ENCODE data around the gene WDR35. TPM values are rescaled to one million over a fixed set of nuclear protein-coding genes. Genes with fewer than 3 reads are reported as not detected.
"Not testable (repeated sequence)": the region's sequence is repeated elsewhere in the genome, so short reads cannot be mapped to it uniquely, and the experiment has no call there.

WDR35 gene
- total RNA-seq, 1 donor from 2014 or later, result 14.7 TPM

- no peak for DNase-seq
Measured at GRCh38 chr2:19893520-19894133, 96.3 kb downstream of the WDR35 start.

GRCh38 chr2:19891971-19892370, 97.9 kb downstream of the WDR35 start:
- DNase-seq, result not testable (repeated sequence)

DNA sequence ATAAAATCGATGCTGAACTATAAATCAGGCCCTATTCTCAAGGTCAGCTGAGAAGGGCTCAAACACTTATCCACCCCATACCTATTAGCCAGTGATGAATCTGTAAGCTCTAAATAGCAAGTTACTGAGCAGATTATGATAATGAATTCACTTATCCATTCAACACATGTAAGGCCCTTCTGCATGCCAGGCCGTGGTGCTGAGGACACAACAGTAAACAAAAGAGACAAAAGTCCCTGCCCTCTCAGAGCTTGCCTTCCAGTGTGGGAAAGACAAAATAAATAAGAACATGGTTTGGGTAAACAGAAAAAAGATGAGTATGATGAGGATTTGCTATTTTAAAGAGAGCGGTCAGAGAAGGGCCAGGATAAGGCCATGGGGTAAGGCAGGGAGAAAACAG, 99.8 kb downstream of the WDR35 start:
- no peak for DNase-seq

DNA sequence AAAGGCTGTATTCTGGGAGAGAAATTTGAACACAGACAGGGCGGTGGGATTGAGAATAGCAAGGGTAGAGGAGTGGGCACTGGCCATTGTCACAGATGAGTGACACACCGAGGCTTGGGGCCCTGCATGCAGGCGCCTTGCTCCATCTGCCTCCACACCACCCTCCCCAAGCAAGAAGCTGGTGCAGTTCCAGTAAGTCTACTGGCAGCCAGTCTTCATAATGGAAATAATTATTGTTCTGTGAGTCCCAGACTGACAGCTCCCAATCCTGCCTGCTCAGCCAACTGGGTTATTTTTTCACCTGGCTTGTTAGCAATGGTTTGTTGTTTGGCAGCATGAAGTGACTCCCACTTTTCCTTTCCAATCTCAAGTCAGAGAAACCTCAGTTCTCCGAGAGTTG, 101.1 kb downstream of the WDR35 start:
- DNase-seq, result no peak

- no peak for DNase-seq
Measured at GRCh38 chr2:19887510-19887909, 102.4 kb downstream of the WDR35 start.

DNA sequence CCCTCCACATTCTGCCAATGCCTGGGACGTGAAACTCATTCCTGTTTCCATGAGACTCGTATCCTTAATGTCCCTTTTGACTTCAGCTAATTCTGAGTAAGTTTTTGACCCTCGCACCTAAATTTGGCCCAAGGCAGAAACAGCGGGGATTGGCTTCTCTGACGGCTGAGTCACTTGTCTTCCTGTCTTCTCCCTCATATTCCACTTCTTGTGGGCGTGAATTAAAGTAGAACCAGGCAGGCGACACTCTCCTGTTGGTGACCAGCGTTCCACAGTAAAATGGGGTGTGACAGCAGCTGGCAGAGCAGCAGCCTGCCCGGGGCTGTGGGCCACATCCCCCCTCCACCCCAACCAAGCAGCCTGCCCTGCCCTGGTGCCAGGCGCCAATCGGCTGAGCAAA, 103.6 kb downstream of the WDR35 start:
- DNase-seq, result no peak

DNA sequence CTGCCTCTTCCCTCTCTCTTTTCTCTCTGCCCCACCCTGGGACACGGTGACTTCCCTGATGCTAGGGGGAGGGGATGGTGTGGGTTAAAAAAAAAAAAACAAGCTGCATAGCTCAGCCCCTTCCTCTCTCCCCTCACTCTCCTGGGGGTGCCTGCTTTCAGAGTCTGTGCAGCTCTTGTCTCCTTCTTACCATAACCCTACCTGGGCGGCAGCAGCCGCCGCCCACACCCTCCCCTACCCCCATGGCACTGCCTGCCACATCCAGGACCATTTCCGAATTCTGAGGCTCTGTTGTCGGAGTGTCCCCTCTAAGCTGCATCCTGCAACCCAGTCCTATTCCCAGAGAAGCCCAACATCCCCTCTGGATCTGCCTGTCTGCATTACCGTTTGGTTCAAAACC, 104.1 kb downstream of the WDR35 start:
- DNase-seq, result no peak

DNA sequence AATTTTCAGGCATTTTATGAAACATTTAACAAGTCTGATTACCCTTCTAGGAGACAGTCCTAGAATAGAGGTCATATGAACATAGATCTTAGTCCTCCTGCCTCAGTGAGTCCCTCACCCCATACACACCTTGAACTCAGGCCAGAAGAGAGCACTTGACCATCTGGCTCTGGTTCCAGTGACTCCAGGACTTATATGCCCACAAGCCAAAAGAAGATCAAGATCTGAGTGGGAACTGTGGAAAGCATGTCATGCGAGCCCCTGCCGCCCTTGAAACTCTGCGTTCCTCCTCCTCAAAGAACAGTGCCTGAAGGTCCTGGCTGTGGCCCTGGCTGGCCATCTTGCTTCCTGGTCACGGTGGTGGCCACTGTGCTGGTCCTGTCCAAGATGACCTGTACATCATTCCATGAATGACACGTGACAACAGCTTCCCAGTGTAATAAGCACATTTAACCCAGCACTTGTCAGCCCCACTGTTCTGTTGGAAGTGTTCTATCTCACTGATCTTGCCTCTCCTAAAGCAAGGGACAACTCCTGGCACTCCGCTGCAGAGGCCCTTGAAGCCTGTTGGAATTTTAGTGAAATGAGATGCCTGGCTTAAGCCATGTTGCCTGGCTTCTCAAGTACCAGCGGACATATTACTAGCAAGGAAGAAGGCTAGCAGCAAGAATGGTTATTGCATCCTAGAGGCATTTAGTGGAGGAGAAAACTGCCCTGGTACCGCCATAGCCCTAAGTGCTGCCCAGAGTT, 105.8 kb downstream of the WDR35 start:
- DNase-seq, result no peak

- no peak for DNase-seq
Measured at GRCh38 chr2:19883486-19883885, 106.4 kb downstream of the WDR35 start.

GRCh38 chr2:19882286-19882685, 107.6 kb downstream of the WDR35 start:
- DNase-seq, result no peak

- DNase-seq, result no peak
Measured at GRCh38 chr2:19881908-19882265, 108.0 kb downstream of the WDR35 start.

GRCh38 chr2:19881221-19881907, 108.5 kb downstream of the WDR35 start:
- no peak for DNase-seq

- DNase-seq, result not testable (repeated sequence)
Measured at GRCh38 chr2:19880191-19880590, 109.7 kb downstream of the WDR35 start.

DNA sequence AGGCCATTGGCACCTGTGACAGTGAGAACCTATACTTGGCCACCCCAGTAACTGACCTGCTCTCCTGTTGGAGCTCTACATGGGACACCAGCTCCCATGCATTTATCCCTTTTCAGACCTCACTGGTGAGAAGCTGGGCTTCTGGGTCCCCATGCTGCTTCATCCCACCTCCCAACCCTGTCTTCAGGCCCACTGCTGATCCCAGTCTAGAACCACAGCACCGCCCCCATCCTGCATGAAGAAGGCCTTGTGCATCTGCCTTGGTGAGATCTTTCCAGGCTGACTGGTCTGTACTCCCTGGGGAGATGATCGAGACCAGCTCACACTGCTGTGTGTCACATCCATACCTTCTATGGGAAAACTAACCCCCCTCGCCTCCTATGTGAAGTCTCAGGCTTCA, 110.8 kb downstream of the WDR35 start:
- no peak for DNase-seq

GRCh38 chr2:19878268-19879046, 111.4 kb downstream of the WDR35 start:
- DNase-seq, result no peak

- no peak for DNase-seq
Measured at GRCh38 chr2:19876751-19877150, 113.2 kb downstream of the WDR35 start.

GRCh38 chr2:19875280-19875679, 114.6 kb downstream of the WDR35 start:
- DNase-seq, result no peak

DNA sequence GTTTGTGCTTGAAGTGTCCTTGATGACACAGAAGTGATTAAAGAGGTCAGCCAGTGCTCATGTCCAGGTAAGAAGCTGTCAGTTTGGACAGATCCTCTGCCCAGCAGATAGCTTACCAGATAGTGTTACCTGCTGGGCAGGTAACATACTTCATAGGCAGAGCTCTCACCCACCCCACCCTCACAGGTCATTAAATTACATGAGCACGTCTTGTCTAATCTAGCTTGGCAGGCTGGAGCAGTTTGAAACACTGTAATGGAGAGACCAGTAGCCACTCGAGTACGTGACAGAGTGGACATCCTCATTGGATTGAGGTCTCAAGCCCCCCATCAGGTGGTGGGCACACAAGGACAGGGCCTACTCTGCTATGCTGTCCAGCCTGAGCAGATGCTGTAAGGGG, 115.2 kb downstream of the WDR35 start:
- no peak for DNase-seq

DNA sequence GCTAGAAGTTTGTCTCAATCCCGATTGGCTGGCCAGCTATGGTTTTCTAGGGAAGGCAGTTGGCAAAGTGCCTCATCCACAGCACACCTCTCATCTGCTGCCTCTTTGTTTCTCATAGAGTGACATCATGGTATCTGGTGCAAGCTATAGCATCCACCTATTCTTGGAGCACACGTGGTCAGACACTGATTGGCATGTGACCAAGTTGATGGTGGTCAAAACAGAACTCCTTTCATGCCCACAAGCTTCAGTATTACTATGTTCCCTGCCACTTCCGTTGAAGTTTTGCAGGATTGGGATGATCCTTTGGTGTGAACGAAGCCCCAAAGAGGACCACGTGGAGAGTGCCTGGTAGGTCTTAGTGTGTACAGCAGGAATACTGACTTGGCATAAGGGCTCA, 116.9 kb downstream of the WDR35 start:
- no peak for DNase-seq

DNA sequence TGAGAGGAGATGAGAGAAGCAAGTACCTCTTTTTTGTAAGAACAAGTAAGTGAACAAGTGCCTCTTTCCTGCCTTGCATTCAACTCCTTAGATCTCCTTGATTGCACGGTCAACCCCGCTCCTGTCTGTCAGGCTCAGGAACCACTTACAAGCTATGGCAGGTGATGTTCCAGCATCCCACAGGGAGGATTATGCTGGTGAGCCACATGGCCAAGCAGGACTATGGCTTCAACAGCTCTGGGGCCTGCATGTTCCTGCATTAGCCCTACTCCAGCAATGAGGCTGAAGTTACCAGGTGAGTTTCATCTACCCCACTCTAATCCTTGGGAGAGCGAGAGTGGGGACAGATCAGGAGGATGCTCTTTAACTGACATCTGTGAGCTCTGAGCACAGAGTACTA, 117.6 kb downstream of the WDR35 start:
- DNase-seq, result no peak

- DNase-seq, result no peak
Measured at GRCh38 chr2:19871836-19872235, 118.1 kb downstream of the WDR35 start.

- DNase-seq, result no peak
Measured at GRCh38 chr2:19870792-19871191, 119.1 kb downstream of the WDR35 start.
